Measurements from ENCODE around the gene MYO9B.
"Not testable (repeated sequence)": the region's sequence is repeated elsewhere in the genome, so short reads cannot be mapped to it uniquely, and the experiment has no call there.

DNA sequence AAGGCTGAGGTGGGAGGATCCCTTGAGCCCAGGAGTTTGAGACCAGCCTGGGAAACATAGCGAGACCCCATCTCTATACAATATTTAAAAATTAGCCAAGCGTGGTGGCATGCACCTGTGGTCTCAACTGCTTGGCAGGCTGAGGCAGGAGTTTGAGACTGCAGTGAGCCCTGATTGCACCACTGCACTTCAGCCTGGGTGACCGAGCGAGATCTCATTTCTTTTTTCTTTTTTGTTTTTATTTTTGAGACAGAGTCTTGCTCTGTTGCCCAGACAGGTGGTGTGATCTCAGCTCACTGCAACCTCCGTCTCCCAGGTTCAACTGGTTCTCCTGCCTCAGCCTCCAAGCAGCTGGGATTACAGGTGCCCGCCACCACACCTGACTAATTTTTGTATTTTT, 116.2 kb downstream of the MYO9B start:
- TF ChIP-seq, protein P1, sequence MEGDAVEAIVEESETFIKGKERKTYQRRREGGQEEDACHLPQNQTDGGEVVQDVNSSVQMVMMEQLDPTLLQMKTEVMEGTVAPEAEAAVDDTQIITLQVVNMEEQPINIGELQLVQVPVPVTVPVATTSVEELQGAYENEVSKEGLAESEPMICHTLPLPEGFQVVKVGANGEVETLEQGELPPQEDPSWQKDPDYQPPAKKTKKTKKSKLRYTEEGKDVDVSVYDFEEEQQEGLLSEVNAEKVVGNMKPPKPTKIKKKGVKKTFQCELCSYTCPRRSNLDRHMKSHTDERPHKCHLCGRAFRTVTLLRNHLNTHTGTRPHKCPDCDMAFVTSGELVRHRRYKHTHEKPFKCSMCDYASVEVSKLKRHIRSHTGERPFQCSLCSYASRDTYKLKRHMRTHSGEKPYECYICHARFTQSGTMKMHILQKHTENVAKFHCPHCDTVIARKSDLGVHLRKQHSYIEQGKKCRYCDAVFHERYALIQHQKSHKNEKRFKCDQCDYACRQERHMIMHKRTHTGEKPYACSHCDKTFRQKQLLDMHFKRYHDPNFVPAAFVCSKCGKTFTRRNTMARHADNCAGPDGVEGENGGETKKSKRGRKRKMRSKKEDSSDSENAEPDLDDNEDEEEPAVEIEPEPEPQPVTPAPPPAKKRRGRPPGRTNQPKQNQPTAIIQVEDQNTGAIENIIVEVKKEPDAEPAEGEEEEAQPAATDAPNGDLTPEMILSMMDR (conservative IDR thresholded peaks at IDR 0.05): not testable (repeated sequence)
- not testable (repeated sequence) for TF ChIP-seq EZH2 (IDR thresholded peaks at IDR 0.05; ENCODE audit: low read depth)

Measured in PC-9 (cell line).